AG04450 (cell line): ENCODE measurements around the gene S100A1. TPM values are rescaled to one million over a fixed set of nuclear protein-coding genes. Genes with fewer than 3 reads are reported as not detected.
A peak's percentile ranks its signal among the peaks of the same experiment; 100 is the strongest.

Source experiments
- CTCF ChIA-PET: fragments of 300-600, 350-600 bp; formaldehyde crosslinking; extraction: SDS; loops from one replicate; lab custom pipeline; 2022; ENCODE audit warnings: antibody characterized with exemption, inconsistent platforms; lab: Charles Lee
- POLR2A ChIA-PET: fragments of 350-600 bp; formaldehyde crosslinking; extraction: SDS; loops from one replicate; lab custom pipeline; 2021; ENCODE audit warnings: antibody characterized with exemption, inconsistent platforms; lab: Yijun Ruan, JAX
- DNase-seq: peaks from one replicate; pipeline ENCODE4 v3.0.0-alpha.2; 2011; ENCODE audit warnings: low read depth, low spot score
- H3K27ac ChIP-seq: one replicate; pipeline ENCODE4 v1.5.1; 2012; ENCODE audit warnings: low read depth, low read length, control low read depth
- H3K27me3 ChIP-seq: one replicate; pipeline ENCODE4 v1.6.0; 2012; ENCODE audit warnings: low read length; ENCODE audit not compliant: control insufficient read depth, insufficient read depth
- H3K4me3 ChIP-seq: 2 replicates; pipeline ENCODE4 v1.5.1; 2011; ENCODE audit warnings: mild to moderate bottlenecking, low read depth, low read length, control low read depth
- H3K9me3 ChIP-seq: 2 replicates; pipeline ENCODE4 v1.5.1; 2012; ENCODE audit warnings: low read length; ENCODE audit not compliant: control insufficient read depth, insufficient read depth
- polyA plus RNA-seq: library from polyadenylated mRNA; depleted of rRNA; stranded (reverse); fragments of >200 nt; gene quantifications from 2 replicates; pipeline ENCODE4 v1.2.3, GENCODE V29; 2011
- TF ChIP-seq, protein P1 (sequence below): IDR thresholded peaks from 2 replicates; pipeline ENCODE4 v1.5.1; 2011; ENCODE audit warnings: low read depth, low read length, control low read depth, inconsistent platforms

S100A1 gene
- polyA plus RNA-seq, 1 experiment: 0.21 TPM

GRCh38 chr1:153633161-153633753 is 5.0 kb downstream of the S100A1 start:
- DNase-seq: no peak
- Histone ChIP-seq H3K27ac (no peak overlapping the region), H3K9me3 (no peaks in the 10 kb centered on the region; the same call in 1 of the 2 replicates), H3K27me3 (no peaks in the 10 kb centered on the region), H3K4me3 (peak overlapping the region; percentile 45)
- CTCF ChIA-PET: interaction anchor here (0.6 to 2.9 kb wide), 7 partner anchors 19 to 358 kb away, joined by 3 to 16 read pairs (median 5); partner anchors contain the start of gene S100A6
- POLR2A ChIA-PET: interaction anchor here (0.6 to 2.0 kb wide), 23 partner anchors 10 to 357 kb away, joined by 3 to 18 read pairs (median 5); partner anchors contain the start of genes CREB3L4, ILF2, INTS3 and JTB
- TF ChIP-seq, protein P1, sequence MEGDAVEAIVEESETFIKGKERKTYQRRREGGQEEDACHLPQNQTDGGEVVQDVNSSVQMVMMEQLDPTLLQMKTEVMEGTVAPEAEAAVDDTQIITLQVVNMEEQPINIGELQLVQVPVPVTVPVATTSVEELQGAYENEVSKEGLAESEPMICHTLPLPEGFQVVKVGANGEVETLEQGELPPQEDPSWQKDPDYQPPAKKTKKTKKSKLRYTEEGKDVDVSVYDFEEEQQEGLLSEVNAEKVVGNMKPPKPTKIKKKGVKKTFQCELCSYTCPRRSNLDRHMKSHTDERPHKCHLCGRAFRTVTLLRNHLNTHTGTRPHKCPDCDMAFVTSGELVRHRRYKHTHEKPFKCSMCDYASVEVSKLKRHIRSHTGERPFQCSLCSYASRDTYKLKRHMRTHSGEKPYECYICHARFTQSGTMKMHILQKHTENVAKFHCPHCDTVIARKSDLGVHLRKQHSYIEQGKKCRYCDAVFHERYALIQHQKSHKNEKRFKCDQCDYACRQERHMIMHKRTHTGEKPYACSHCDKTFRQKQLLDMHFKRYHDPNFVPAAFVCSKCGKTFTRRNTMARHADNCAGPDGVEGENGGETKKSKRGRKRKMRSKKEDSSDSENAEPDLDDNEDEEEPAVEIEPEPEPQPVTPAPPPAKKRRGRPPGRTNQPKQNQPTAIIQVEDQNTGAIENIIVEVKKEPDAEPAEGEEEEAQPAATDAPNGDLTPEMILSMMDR: no peak

DNA sequence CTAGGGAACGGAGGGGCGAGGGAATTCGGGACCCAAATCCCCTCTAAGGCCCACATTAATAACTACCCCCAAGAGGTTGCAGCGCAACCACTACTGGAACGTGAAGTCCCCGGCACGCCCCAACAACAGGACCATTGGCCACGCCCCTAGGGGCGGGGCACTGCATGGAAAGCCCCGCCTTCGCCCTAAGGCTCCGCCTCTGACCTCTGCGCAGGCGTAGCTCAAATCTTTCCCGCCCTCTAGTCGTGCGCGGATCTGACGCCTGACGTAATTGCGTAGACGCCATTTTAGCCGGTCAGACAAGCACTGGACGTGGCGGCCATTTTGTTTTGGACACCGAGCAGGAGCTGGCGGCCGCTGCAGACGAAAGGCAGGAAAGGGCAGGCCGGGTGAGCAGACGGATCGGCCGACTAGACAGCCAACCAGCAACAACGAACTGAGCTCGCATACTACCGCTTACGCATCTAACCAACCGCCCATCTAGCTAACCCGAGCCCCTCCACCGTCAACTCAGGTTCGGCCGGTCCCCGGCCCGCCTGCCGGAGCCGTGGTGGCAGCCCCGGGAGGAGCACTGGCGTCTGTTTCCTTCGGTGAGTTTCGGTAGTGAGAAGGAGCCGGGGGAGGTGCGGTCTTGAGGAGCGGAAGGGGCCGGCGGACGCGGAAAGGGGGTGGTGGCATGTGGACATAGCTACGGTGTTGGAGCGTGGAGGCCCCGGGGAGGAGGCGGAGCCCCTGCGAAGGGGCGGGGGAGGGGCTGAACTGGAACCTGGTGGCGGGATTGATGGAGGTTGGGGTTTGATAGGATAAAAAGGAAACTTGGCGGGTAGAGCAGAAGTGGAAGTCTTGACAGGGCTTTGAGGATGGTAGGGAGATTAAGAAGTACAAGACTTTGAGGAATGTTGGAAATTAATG is 5.8 kb downstream of the S100A1 start, which contains the start of gene CHTOP:
Gene CHTOP, plus strand, starts transcription at position 313 of the 912 bp plus-strand sequence. CDS start 2,523 bp downstream, outside the sequence.
- TF ChIP-seq, protein P1: no peak
- no peaks in the 10 kb centered on the region; the same call in 1 of the 2 replicates for H3K9me3 ChIP-seq
- POLR2A ChIA-PET: interaction anchor here (0.6 to 2.0 kb wide), 33 partner anchors 9 to 1701 kb away, joined by 3 to 18 read pairs (median 5); partner anchors contain the start of genes CREB3L4, ILF2, INTS3 and JTB
- CTCF ChIA-PET: interaction anchor here (0.6 to 2.9 kb wide), 7 partner anchors 44 to 357 kb away, joined by 3 to 16 read pairs (median 5); partner anchors contain the start of gene S100A6
- DNase-seq: peak; percentile 97
- no peaks in the 10 kb centered on the region for H3K27me3 ChIP-seq
- H3K27ac ChIP-seq: peak within 1 kb of the TSS; percentile 100
- H3K4me3 ChIP-seq: peak within 1 kb of the TSS; percentile 95

DNA sequence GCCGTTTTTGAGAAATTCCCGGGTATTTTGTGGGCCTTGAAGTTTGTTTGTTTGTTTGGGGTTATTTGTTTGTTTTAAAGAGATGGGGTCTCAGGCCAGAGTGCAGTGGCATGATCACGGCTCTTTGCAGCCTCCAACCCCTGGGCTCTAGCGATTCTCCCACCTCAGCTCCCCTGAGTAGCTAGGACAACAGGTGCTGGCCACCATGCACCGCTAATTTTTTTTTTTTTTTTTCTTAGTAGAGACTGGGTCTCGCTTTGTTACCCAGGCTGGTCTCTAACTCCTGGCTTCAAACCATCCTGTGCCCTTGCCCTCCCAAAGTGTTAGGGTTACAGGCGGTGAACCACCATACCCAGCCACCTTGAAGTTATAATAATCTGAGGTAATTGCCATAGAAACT is 7.6 kb downstream of the S100A1 start:
- ChIA-PET POLR2A (interaction anchor here (1.3 kb wide), 1 partner anchor 9 kb away, joined by 4 read pairs; the partner anchor contains the start of gene S100A13), CTCF (interaction anchor here (1.1 to 2.9 kb wide), 3 partner anchors 103 to 284 kb away, joined by 4 to 15 read pairs (median 13); no protein-coding TSS in a partner anchor)
- Histone ChIP-seq H3K9me3 (no peaks in the 10 kb centered on the region; the same call in 1 of the 2 replicates), H3K27ac (no peak overlapping the region), H3K27me3 (no peaks in the 10 kb centered on the region), H3K4me3 (0 out of 2 replicates have a peak overlapping the region, but pooled peaks have one; percentile 7)
- no peak for DNase-seq
- TF ChIP-seq, protein P1: no peak

- ChIA-PET POLR2A (no interaction called here), CTCF (no interaction called here)
- no peak for DNase-seq
- Histone ChIP-seq H3K4me3 (no peak overlapping the region), H3K27ac (no peak overlapping the region), H3K27me3 (no peaks in the 10 kb centered on the region), H3K9me3 (no peaks in the 10 kb centered on the region; the same call in 1 of the 2 replicates)
- TF ChIP-seq, protein P1: no peak
Measured at GRCh38 chr1:153636312-153636711, 8.1 kb downstream of the S100A1 start.
